Skeletal muscle tissue (tissue), 4 donors: ENCODE measurements around the gene GDI1. TPM values are rescaled to one million over a fixed set of nuclear protein-coding genes. Genes with fewer than 3 reads are reported as not detected.
"Not testable (repeated sequence)": the region's sequence is repeated elsewhere in the genome, so short reads cannot be mapped to it uniquely, and the experiment has no call there.

Source experiments
- H3K27ac ChIP-seq: one replicate; pipeline ENCODE4 v1.7.0; 2013; ENCODE audit warnings: mild to moderate bottlenecking, low read depth, low read length, inconsistent platforms
- H3K27me3 ChIP-seq, 3 donors: one replicate each; pipeline ENCODE4 v1.7.0; 2013; ENCODE audit warnings: low read length in 3 of 3; ENCODE audit not compliant: control insufficient read depth in 3 of 3, insufficient read depth in 3 of 3
- H3K36me3 ChIP-seq, 3 donors: one replicate each; pipeline ENCODE4 v1.7.0; 2013; ENCODE audit warnings: low read length in 3 of 3; ENCODE audit not compliant: control insufficient read depth in 3 of 3, insufficient read depth in 3 of 3
- H3K4me1 ChIP-seq, 3 donors: one replicate each; pipeline ENCODE4 v1.7.0; 2013; ENCODE audit warnings: low read length in 3 of 3, mild to moderate bottlenecking in 3 of 3; ENCODE audit not compliant: control insufficient read depth in 3 of 3, insufficient read depth in 3 of 3
- H3K4me3 ChIP-seq, 3 donors: one replicate each; pipeline ENCODE4 v1.7.0; 2013; ENCODE audit warnings: low read length in 3 of 3
- H3K9ac ChIP-seq, 3 donors: one replicate each; pipeline ENCODE4 v1.7.0; 2013; ENCODE audit warnings: low read length in 3 of 3, mild to moderate bottlenecking in 3 of 3, moderate library complexity in 2 of 3, low read depth in 1 of 3
- H3K9me3 ChIP-seq, 3 donors: one replicate each; pipeline ENCODE4 v1.7.0; 2013; ENCODE audit warnings: low read length in 3 of 3; ENCODE audit not compliant: control insufficient read depth in 3 of 3
- total RNA-seq: library from RNA; depleted of rRNA; stranded (reverse); fragments of >200 nt; gene quantifications from one replicate; pipeline ENCODE4 v1.2.3, GENCODE V29; 2014
- donor health status: Osteomylitis.

GDI1 gene
- total RNA-seq = 35.5 TPM

DNA sequence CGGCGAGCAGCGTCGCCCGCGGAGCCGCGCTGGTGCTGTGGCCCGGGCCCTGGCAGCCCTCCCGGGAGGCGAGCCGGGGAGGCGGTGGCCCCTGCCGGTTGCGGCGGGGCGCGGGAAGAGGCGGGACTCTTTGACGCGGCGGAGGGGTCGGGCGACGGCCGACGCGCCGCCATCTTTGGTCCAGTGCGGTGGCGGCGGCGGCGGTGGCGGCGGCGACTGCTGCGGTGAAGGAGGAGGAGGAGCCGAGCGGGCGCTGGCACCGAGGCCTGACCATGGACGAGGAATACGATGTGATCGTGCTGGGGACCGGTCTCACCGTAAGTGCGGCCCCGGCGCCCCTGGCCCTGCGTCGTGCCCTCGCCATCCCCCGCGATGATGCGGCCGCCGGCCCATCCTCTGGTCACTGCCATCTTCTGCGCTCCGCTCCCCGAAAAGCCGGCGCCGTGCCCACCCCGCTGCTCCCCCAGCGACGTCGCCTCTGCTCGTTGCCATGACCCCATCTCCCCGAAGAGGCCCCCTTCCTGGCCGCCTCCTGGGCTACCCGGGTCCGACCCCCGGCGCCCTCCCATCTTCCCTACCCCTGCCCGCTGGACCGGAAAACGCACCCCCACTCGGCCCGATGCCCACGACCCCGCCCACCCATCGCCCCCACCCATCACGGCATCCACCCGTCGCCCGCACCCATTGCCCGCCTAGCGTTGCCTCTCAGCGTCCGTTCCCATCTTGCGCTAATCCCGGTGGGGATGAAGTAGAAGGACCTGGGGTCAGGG, at the start of gene GDI1:
GDI1 (plus strand) TSS at position 172 of the 770 bp plus-strand sequence; CDS start at position 273, 101 bp downstream.
- H3K4me3 ChIP-seq = peak within 1 kb of the TSS; percentile 68 to 79 (median 77)
- peaks cover 13 to 22% (median 18%) of the 10 kb centered on the region in 3 donors for H3K4me1 ChIP-seq
- H3K9me3 ChIP-seq = no peaks in the 10 kb centered on the region
- H3K27me3 ChIP-seq = no peaks in the 10 kb centered on the region
- H3K36me3 ChIP-seq = peaks cover 29 to 41% (median 31%) of the 10 kb centered on the region in 3 donors
- H3K27ac ChIP-seq = peak within 1 kb of the TSS; percentile 40
- peak within 1 kb of the TSS; percentile 45 to 75 (median 70) for H3K9ac ChIP-seq

GRCh38 chrX:154388094-154388493, 48.9 kb upstream of the GDI1 start:
- H3K27me3 ChIP-seq, H3K27ac ChIP-seq, H3K4me1 ChIP-seq, H3K9me3 ChIP-seq, H3K4me3 ChIP-seq, H3K36me3 ChIP-seq, H3K9ac ChIP-seq: not testable (repeated sequence)

DNA sequence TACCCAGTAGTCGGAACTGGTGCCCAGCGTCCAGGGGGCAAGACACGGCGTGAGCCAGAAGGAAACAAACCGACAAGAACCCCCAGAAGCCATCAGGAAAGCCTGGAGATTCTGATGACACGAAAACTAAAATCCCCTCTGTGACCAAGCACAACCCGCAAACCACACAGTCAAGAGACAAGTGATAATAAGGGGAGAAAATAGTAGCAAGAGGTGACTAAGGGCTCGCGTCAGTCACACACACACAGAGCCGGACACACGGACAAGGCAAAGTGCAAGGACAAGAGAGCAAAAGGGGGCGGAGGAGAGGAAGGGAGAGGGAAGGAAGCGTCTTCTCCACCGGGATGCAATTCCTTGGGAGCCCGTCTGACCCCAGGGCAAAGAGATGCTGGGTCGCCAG, 48.3 kb upstream of the GDI1 start:
- not testable (repeated sequence) for H3K4me3 ChIP-seq

GRCh38 chrX:154389812-154390747, 46.9 kb upstream of the GDI1 start:
- H3K36me3 ChIP-seq, H3K4me1 ChIP-seq, H3K27ac ChIP-seq, H3K9me3 ChIP-seq, H3K4me3 ChIP-seq, H3K27me3 ChIP-seq, H3K9ac ChIP-seq: not testable (repeated sequence)

More for the DNA sequence above, 48.3 kb upstream of the GDI1 start:
- not testable (repeated sequence) for H3K27ac ChIP-seq, H3K36me3 ChIP-seq, H3K9ac ChIP-seq, H3K4me1 ChIP-seq, H3K27me3 ChIP-seq, H3K9me3 ChIP-seq

DNA sequence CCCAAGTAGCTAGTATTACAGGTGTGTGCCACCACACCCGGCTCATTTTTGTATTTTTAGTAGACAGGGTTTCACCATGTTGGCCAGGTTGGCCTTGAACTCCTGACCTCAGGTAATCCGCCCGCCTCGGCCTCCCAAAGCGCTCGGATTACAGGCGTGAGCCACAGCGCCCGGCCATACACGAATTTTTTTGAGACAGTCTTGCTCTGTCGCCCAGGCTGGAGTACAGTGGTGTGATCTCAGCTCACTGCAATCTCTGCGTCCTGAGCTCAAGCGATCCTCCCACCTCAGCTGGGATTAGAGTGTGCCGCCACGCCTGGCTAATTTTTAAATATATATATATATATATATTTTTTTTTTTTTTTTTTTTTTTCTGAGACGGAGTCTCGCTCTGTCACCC, 40.6 kb upstream of the GDI1 start:
- H3K4me1 ChIP-seq = peaks cover 17 to 28% (median 18%) of the 10 kb centered on the region in 3 donors
- H3K9me3 ChIP-seq, H3K27me3 ChIP-seq, H3K27ac ChIP-seq, H3K9ac ChIP-seq, H3K4me3 ChIP-seq: not testable (repeated sequence)
- H3K36me3 ChIP-seq = peaks cover 14 to 21% (median 16%) of the 10 kb centered on the region in 3 donors

- Histone ChIP-seq H3K27ac (peak overlapping the region; percentile 97), H3K4me1 (peaks cover 18 to 29% (median 23%) of the 10 kb centered on the region in 3 donors), H3K9ac (peak overlapping the region; percentile 80 to 99 (median 95)), H3K27me3 (no peaks in the 10 kb centered on the region), H3K9me3 (no peaks in the 10 kb centered on the region), H3K36me3 (peaks cover 14 to 22% (median 18%) of the 10 kb centered on the region in 3 donors), H3K4me3 (peak overlapping the region; percentile 74 to 76 (median 76))
Observed at GRCh38 chrX:154396973-154397887, 39.7 kb upstream of the GDI1 start.

- peak within 1 kb of the TSS; percentile 95 to 99 (median 97) for H3K9ac ChIP-seq
- no peaks in the 10 kb centered on the region for H3K9me3 ChIP-seq
- H3K4me1 ChIP-seq = peaks cover 18 to 29% (median 25%) of the 10 kb centered on the region in 3 donors
- peak within 1 kb of the TSS; percentile 74 to 91 (median 89) for H3K4me3 ChIP-seq
- H3K27ac ChIP-seq = peak within 1 kb of the TSS; percentile 97
- H3K27me3 ChIP-seq = no peaks in the 10 kb centered on the region
- H3K36me3 ChIP-seq = peaks cover 18 to 22% (median 22%) of the 10 kb centered on the region in 3 donors
Observed at GRCh38 chrX:154397888-154398667, 38.9 kb upstream of the GDI1 start, which contains the start of gene RPL10. Gene RPL10 (plus strand): TSS chrX:154398377. CDS start chrX:154398520, 143 bp downstream.

- H3K27ac ChIP-seq = peak overlapping the region; percentile 97
- H3K36me3 ChIP-seq = peaks cover 18 to 27% (median 22%) of the 10 kb centered on the region in 3 donors
- peak overlapping the region; percentile 74 to 91 (median 89) for H3K4me3 ChIP-seq
- H3K9me3 ChIP-seq = no peaks in the 10 kb centered on the region
- H3K4me1 ChIP-seq = peaks cover 18 to 29% (median 25%) of the 10 kb centered on the region in 3 donors
- peak overlapping the region; percentile 86 to 99 (median 97) for H3K9ac ChIP-seq
- no peaks in the 10 kb centered on the region for H3K27me3 ChIP-seq
Observed at GRCh38 chrX:154398668-154399526, 38.1 kb upstream of the GDI1 start.
